Fibroblast of upper back skin (primary cell): ENCODE results near the gene HIP1R.
"Not testable (repeated sequence)": the region's sequence is repeated elsewhere in the genome, so short reads cannot be mapped to it uniquely, and the experiment has no call there.

Experiments
- DNase-seq: peaks from one replicate; pipeline ENCODE4 v3.0.0-alpha.2; 2013

Gene HIP1R

GRCh38 chr12:122896662-122897061 lies 61.4 kb downstream of the HIP1R start:
- DNase-seq = no peak

GRCh38 chr12:122899887-122900286 lies 64.6 kb downstream of the HIP1R start:
- no peak for DNase-seq

GRCh38 chr12:122902854-122903692 lies 67.8 kb downstream of the HIP1R start:
- no peak for DNase-seq

GRCh38 chr12:122903693-122904034 lies 68.4 kb downstream of the HIP1R start:
- DNase-seq = no peak

GRCh38 chr12:122905258-122905657 lies 70.0 kb downstream of the HIP1R start:
- DNase-seq = not testable (repeated sequence)

GRCh38 chr12:122908915-122909314 lies 73.7 kb downstream of the HIP1R start:
- DNase-seq = no peak

GRCh38 chr12:122909442-122910288 lies 74.4 kb downstream of the HIP1R start:
- no peak for DNase-seq
